SU-DHL-6 (cell line): ENCODE data around the gene RIN3.

ENCODE experiments used
- H2AFZ ChIP-seq: fragments of 200-600 bp; sonication (generic); 2 replicates; pipeline ENCODE4 v1.6.1; 2014; ENCODE audit warnings: low read depth, mild to moderate bottlenecking, moderate library complexity, mixed read lengths, antibody characterized with exemption, low read length; ENCODE audit not compliant: severe bottlenecking
- H3F3A ChIP-seq: fragments of 200-600 bp; shearing (Covaris generic); 2 replicates; pipeline ENCODE4 v1.6.0; 2016; ENCODE audit warnings: antibody characterized with exemption, mild to moderate bottlenecking; ENCODE audit not compliant: insufficient read depth
- H3K27ac ChIP-seq: fragments of 200-600 bp; sonication (generic); 2 replicates; pipeline ENCODE4 v1.5.1; 2016; ENCODE audit warnings: low read depth, mild to moderate bottlenecking, low read length, moderate library complexity, mixed read lengths
- H3K27me3 ChIP-seq: fragments of 200-600 bp; sonication (generic), shearing (Covaris generic); 2 replicates; pipeline ENCODE4 v1.6.0; 2014; ENCODE audit warnings: mild to moderate bottlenecking, low read length
- H3K36me3 ChIP-seq: fragments of 200-600 bp; sonication (generic); 2 replicates; pipeline ENCODE4 v1.6.1; 2014; ENCODE audit warnings: mild to moderate bottlenecking, low read length, mixed read lengths
- H3K4me2 ChIP-seq: fragments of 300-600, 200-600 bp; shearing (Covaris generic), sonication (generic); 2 replicates; pipeline ENCODE4 v1.6.0; 2014; ENCODE audit warnings: low read length, low read depth, mild to moderate bottlenecking; ENCODE audit not compliant: poor library complexity, severe bottlenecking
- H3K4me3 ChIP-seq: fragments of 200-600 bp; sonication (generic); 2 replicates; pipeline ENCODE4 v1.5.1; 2014; ENCODE audit warnings: antibody characterized with exemption, low read length, mild to moderate bottlenecking, mixed read lengths; ENCODE audit not compliant: insufficient read depth, poor library complexity, severe bottlenecking
- H3K79me2 ChIP-seq: fragments of 200-600 bp; sonication (generic); 2 replicates; pipeline ENCODE4 v1.6.1; 2014; ENCODE audit warnings: mild to moderate bottlenecking, low read length, moderate library complexity; ENCODE audit not compliant: insufficient read depth
- H3K9ac ChIP-seq: fragments of 200-600 bp; sonication (generic); 2 replicates; pipeline ENCODE4 v1.7.0; 2014; ENCODE audit warnings: mild to moderate bottlenecking, low read length
- H3K9me2 ChIP-seq: fragments of 200-600 bp; sonication (generic); replicated peaks from 2 replicates; pipeline ENCODE4 v1.6.1; 2014; ENCODE audit warnings: low read length; ENCODE audit not compliant: insufficient read depth
- H3K9me3 ChIP-seq: fragments of 200-600 bp; sonication (generic); 2 replicates; pipeline ENCODE4 v1.6.1; 2014; ENCODE audit warnings: low read length, mixed read lengths; ENCODE audit not compliant: insufficient read depth
- H4K20me1 ChIP-seq: fragments of 200-600 bp; sonication (generic); 2 replicates; pipeline ENCODE4 v1.6.1; 2014; ENCODE audit warnings: low read depth, mild to moderate bottlenecking, antibody characterized with exemption, low read length, moderate library complexity, mixed read lengths
- EZH2phosphoT487 ChIP-seq: fragments of 200-600 bp; sonication (generic), shearing (Covaris generic); conservative IDR thresholded peaks from 2 replicates; pipeline ENCODE4 v1.6.1; 2018; ENCODE audit warnings: mild to moderate bottlenecking, antibody characterized with exemption, low read length, moderate library complexity, mixed read lengths
- TF ChIP-seq, protein P1 (sequence below): fragments of 200-600 bp; sonication (generic); IDR thresholded peaks from one replicate; pipeline ENCODE4 v1.5.1; 2017; ENCODE audit warnings: antibody characterized with exemption, mild to moderate bottlenecking, low read length, moderate library complexity; ENCODE audit not compliant: insufficient read depth, poor library complexity, severe bottlenecking

RIN3 gene

DNA sequence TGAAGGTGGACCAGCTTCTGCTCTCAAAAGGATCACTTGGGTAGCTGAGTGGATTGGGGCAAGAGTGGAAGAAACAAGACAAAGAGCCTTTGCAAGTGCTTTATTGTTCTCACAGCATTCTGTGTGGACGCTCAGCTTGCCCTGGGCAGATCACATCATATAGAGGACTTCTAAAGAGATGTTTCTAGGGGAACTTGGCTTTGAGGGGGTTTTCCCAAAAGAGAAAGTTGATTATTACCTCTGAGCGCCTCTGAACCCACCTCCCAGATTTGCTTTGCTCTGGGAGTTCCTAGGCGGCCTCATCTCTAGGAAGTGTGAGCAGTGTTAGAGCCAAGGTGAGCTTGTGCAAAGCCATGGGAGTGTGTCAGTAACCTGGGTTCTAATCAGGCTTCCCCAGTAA, 81.7 kb downstream of the RIN3 start:
- no peak overlapping the region for H3K4me2 ChIP-seq
- H4K20me1 ChIP-seq: no peaks in the 10 kb centered on the region
- no peaks in the 10 kb centered on the region for H3F3A ChIP-seq
- no peak overlapping the region for H3K27ac ChIP-seq
- no peak overlapping the region for H2AFZ ChIP-seq
- no peak overlapping the region for H3K4me3 ChIP-seq
- TF ChIP-seq EZH2phosphoT487: no peak
- TF ChIP-seq, protein P1, sequence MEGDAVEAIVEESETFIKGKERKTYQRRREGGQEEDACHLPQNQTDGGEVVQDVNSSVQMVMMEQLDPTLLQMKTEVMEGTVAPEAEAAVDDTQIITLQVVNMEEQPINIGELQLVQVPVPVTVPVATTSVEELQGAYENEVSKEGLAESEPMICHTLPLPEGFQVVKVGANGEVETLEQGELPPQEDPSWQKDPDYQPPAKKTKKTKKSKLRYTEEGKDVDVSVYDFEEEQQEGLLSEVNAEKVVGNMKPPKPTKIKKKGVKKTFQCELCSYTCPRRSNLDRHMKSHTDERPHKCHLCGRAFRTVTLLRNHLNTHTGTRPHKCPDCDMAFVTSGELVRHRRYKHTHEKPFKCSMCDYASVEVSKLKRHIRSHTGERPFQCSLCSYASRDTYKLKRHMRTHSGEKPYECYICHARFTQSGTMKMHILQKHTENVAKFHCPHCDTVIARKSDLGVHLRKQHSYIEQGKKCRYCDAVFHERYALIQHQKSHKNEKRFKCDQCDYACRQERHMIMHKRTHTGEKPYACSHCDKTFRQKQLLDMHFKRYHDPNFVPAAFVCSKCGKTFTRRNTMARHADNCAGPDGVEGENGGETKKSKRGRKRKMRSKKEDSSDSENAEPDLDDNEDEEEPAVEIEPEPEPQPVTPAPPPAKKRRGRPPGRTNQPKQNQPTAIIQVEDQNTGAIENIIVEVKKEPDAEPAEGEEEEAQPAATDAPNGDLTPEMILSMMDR: no peak
- no peaks in the 10 kb centered on the region for H3K27me3 ChIP-seq
- no peaks in the 10 kb centered on the region for H3K9me2 ChIP-seq
- no peaks in the 10 kb centered on the region for H3K79me2 ChIP-seq
- H3K9ac ChIP-seq: no peak overlapping the region
- no peaks in the 10 kb centered on the region for H3K9me3 ChIP-seq
- no peaks in the 10 kb centered on the region for H3K36me3 ChIP-seq

DNA sequence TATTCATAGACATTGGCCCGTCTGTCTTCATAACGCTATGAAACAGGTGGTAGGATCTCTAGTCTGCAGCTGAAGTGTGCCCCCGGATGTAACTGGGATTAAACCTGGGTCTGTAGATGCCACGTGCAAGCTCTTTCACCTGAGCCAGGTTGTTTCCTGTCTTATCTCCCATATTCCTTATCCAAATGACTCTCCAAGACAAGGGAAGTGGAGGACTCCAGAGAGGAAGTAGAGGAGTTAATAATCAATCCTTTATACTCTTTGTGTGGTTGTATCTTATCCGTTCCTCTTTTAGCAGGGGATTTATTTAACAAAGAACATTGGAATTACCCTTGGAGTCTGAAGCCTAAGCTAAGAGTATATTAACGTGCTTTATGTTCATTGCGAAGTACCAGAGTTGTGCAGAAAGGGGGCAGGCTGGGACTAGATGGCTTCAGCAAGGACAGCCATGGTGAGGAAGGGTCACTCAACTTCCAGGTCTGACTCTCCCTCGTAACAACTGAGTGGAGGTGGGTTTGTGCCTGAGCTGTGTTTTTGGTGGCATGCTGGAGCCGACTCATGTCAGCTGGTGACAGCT, 82.8 kb downstream of the RIN3 start:
- no peaks in the 10 kb centered on the region for H3F3A ChIP-seq
- no peak overlapping the region for H3K27ac ChIP-seq
- H3K9me3 ChIP-seq: no peaks in the 10 kb centered on the region
- H3K27me3 ChIP-seq: no peaks in the 10 kb centered on the region
- TF ChIP-seq, protein P1: no peak
- no peak for TF ChIP-seq EZH2phosphoT487
- no peak overlapping the region for H3K4me3 ChIP-seq
- no peak overlapping the region for H3K4me2 ChIP-seq
- H2AFZ ChIP-seq: no peak overlapping the region
- no peak overlapping the region for H3K9ac ChIP-seq
- H3K36me3 ChIP-seq: no peaks in the 10 kb centered on the region
- H3K79me2 ChIP-seq: no peaks in the 10 kb centered on the region
- H3K9me2 ChIP-seq: no peaks in the 10 kb centered on the region
- H4K20me1 ChIP-seq: no peaks in the 10 kb centered on the region

DNA sequence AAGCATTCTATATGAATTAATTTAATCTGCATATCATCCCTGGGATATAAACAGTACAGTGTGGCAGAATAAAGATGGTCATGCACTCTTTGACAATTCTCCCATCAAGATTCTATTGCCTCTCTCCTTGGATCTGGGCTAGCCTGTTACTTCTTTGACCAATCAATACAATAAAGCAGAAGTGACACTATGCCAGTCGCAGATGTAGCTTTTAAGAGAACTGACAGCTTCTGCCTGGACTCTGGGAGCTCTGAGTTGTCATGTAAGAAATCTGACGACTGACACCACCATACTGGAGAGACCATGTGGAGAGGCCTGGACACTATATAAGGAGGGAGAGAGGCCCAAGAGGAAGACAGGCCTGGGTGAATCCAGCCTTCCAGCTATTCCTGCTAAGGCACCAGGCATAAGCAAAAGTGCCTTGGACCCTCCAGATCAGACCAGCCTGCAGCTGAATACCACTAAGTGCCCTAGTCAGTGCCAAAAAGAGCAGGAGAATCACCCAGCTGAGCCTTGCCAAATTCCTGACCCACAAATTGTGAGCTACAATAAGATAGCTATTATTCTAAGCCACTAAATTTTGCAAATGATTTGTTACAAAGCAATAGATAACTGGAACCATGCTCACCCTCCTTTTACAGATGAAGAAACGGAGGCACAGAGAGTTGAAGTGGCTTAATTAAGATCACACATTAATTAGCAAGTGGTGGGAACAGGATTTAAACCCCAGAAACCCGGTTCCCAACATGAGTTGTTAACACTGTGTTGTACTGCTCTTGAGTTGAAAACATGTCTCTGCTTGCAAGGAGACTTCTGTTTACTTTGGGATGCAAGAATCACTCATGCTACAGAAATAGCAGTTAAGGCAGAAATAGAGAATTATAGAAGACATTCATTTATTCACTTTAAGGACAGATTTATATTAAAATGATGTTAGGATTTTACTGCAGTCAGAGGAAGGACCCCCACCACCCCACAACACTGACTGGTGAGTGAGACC, 84.6 kb downstream of the RIN3 start:
- H3K4me3 ChIP-seq: no peak overlapping the region
- no peaks in the 10 kb centered on the region for H3F3A ChIP-seq
- no peak overlapping the region for H3K27ac ChIP-seq
- H4K20me1 ChIP-seq: no peaks in the 10 kb centered on the region
- H3K9me2 ChIP-seq: no peaks in the 10 kb centered on the region
- no peaks in the 10 kb centered on the region for H3K27me3 ChIP-seq
- H3K9ac ChIP-seq: no peak overlapping the region
- no peaks in the 10 kb centered on the region for H3K9me3 ChIP-seq
- no peak overlapping the region for H2AFZ ChIP-seq
- H3K36me3 ChIP-seq: no peaks in the 10 kb centered on the region
- no peak for TF ChIP-seq EZH2phosphoT487
- TF ChIP-seq, protein P1: no peak
- no peaks in the 10 kb centered on the region for H3K79me2 ChIP-seq
- no peak overlapping the region for H3K4me2 ChIP-seq
